ENCODE measurements around the gene PPP2CA.
"Not testable (repeated sequence)": the region's sequence is repeated elsewhere in the genome, so short reads cannot be mapped to it uniquely, and the experiment has no call there.

Gene PPP2CA

DNA sequence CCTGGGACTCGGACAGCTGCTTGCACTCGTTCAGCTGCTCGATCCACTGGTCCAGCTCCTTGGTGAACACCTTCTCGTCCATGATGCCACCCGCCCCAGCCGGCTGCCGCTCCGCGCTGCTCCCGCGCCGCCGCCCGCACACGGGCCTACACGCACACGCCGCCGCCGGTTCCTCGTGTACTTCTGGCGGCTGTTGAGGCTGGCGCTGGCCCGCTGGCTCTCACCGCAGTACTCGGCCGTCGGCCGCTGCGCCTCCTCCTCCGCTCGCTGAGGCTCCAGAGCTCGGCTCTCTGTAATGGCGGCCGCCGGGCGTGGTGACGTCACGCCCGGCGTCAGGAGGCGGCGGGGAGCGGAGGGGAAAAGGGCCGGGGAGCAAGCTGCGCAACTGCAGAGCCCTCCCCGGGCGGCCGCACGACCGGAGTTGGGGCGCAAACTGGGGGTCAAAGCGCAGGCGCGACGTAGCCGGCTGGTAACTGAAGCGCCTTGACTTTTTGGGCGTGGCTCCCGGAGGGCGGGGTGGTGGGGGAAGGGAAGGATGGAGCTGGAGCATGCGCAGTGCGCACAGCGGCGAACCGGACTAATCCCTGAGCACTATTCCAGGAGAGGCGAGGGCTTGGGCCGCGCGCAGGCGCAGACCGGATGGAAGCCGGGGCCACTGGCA lies at the start of gene PPP2CA:
PPP2CA (minus strand) TSS at position 294 of the 661 bp plus-strand sequence; CDS start at position 82, 212 bp downstream.
- DNase-seq, result peak; percentile 94

DNA sequence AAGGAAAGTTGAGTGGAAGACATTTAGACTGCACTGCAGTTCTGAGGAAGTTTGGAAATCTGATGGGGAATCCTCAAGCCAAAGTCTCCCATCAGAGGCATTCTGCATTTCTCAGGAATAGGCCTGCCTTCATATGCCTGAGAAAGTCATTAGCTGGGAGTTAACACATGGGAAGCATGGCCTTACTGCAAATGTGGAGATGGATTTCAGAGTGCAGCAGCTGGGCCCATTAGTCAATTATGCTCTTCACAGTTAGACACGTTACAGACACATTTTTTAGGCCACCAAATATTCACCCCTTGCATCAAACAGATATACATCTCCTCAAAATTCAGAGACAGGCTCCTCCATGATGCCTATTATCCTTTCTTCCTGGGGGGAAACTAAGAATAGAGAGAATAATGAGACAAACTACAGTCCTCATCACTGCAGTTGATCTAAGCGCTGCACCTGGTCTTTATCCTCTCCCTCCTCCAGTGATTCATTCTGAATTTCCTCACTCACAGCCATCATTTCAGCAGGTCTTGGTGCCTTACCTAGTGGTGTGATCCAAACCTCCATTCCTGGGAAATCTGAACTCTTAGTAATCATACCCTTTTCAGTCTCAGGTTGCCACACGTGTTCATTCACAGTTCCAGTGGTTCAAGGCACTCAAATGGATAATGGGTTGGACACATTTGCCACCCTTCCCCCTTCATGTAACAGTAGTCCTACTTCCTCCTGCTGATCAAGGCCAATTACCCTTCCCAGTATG lies 47.9 kb upstream of the PPP2CA start:
- DNase-seq, result peak; percentile 64

DNA sequence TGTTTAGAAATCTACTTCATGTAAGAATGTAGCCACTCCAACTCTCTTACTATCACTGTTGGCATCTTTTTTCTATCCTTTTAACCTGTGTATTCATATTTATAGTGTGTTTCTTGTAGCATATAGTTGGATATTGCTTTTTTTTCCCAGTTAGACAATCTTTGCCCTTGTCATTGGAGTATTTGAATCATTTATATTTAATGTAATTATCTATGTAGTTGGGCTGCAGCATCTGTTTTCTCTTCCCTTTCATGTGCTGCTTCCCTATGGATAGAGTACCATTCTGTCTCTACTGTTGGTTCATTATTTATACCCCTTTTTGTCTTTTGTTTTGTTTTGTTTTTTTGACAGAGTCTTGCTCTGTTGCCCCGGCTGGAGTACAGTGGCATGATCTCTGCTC lies 45.2 kb upstream of the PPP2CA start:
- DNase-seq, result no peak

DNA sequence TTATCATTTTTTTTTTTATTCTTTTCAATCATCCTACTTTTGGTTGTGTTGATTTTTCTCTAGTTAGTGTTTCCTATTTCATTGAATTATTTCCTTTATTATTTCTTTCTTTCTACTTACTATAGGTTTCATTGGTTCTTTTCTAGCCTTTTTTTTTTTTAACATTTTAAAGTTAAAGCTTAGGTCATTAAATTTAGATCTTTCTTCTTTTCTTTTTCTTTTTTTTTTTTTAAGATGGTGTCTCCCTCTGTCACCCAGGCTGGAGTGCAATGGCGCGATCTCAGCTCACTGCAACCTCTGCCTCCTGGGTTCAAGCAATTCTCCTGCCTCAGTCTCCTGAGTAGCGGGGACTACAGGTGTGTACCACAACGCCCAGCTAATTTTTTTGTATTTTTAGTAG lies 43.0 kb upstream of the PPP2CA start:
- no peak for DNase-seq

DNA sequence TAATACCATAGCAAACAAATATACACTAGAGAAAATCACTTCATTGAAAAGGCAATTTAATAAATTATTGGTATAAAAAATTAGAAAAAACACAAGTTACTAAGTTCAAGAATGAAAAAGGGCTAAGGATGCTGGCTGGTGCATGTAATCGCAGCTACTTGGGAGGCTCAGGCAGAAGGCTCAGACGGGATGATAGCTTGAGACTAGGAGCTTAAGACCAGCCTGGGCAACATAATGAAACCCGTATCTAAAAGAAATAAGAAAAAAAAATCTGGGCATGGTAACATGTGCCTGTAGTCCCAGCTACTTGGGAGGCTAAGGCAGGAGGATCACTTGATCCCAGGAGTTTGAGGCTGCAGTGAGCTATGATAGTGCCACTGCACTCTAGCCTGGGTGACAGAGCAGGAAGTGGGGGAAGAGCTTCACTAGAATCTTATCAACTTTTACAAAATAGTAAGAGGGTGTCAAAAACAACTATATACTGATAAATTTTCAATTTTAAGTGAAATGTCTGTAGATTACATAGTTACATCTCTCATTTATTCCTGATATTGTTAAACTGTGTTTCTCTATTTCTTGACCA lies 42.2 kb upstream of the PPP2CA start:
- DNase-seq, result no peak

DNA sequence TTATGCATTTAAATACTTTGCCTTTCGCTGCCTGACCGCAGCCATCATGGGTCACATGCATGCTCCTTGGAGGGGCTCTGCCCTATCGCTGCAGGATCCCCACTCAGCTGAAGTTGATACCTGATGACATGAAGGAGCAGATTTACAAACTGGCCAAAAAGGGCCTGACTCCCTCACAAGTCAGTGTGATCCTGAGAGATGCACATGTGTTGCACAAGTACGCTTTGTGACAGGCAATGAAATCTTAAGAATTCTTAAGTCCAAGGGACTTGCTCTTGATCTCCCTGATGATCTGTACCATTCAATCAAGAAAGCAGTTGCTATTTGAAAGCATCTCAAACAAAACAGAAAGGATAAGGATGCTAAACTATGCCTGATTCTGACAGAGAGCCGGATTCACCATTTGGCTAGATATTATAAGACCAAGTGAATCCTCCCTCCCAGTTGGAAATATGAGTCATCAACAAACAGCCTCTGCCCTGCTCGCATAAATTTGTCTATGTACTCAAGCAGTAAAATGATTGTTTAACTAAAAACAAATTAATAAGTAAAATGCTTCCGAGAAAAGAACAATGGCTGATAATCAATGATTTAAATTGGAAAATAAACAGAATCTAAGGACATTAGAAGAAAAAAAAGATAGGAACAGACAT lies 41.6 kb upstream of the PPP2CA start:
- no peak for DNase-seq

DNA sequence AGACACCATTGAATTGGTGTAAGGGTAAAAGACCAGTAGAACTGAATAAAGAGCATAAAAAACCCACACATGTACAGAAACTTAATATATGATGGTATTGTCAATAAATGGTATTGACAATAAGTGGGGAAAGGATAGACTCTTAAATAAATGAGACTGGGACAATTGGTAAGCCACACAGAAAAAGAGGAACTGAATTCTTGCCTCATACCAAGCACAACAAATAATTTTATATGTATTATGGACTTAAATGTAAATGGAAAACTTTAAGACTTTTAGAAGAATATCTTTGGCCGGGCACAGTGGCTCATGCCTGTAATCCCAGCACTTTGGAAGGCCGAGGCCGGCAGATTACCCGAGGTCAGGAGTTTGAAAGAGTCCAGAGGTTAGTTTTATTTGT lies 37.9 kb upstream of the PPP2CA start:
- DNase-seq, result no peak

DNA sequence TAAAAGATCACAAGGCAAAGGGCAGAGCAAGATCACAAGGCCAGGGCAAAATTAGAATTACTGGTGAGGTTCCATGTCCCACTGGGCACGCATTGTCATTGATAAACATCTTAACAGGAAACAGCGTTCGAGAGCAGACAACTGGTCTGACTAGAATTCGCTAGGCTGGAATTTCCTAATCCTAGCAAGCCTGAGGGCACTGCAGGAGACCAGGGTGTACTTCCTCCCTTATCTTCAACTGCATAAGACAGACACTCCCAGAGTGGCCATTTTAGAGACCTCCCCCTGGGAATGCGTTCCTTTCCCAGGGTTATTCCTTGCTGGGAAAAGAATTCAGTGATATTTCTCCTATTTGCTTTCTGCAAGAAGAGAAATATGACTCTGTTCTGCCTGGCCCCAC lies 36.8 kb upstream of the PPP2CA start:
- not testable (repeated sequence) for DNase-seq

DNA sequence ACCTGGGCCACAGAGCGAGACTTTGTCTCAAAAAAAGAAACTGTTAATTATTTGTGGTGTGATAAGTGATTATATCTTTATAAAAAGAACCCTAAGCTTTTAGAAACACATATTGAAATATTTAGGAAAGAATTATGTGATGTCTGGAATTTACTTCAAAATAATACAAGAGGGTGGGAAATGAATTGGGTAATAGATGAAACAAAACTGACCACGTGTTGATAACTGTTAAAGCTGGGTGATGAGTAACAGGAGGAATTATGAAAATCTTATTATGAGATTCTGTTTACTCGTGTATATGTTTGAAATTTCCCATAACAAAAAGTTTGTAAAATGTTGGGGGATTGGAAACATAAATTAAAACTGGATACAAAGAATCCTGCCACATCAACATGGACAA lies 33.0 kb upstream of the PPP2CA start:
- no peak for DNase-seq

DNA sequence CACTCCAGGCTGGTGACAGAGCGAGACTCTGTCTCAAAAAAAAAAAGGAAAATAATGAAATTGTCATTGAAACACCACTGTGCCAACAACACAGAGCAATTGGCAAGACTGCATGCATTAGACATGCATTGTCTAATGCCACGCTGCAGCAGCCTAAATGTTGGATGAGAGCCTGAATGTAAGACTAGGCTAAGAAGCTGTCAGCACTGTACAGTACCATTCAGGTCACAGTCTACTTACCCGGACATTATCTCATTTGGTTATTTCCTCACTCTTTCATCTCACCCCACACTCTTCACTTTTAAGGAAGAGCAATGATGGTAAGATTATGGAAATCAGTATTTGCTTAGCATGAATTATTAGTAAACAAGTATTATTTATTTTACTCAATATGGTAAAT lies 31.3 kb upstream of the PPP2CA start:
- no peak for DNase-seq

DNA sequence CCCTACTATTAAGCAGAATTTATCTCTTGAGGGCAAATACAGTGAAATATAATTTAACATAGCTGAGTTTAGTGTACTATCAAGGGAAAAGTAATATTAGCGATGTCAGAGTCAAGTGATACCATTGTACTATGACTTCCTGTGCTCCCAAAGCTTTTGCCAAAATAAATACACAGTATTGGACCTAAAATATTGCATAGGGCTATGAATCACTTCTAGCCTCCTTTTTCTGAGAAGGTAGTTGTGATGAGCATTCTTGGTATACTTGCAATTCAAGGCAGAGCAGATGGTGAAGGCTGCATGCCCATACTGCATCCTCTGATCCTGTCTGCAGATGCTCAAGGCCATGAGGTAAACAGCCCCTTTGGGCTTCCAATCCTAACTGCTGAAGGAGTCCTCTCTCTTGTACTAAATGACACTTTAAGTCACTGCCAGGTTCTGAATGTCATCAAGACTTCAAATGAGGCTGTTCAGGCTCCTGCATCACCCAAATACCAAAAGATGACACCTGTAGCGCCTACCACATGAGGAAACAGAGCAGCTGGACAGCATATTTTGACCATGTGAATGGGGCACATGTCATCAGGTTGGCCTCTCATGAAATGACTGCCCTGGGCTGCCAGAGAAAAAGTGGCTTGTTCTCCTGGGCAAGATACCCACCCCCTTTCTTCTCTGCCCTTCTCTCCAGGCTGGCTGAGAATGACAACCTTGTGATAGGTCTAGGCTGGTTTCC lies 29.7 kb upstream of the PPP2CA start:
- DNase-seq, result no peak

DNA sequence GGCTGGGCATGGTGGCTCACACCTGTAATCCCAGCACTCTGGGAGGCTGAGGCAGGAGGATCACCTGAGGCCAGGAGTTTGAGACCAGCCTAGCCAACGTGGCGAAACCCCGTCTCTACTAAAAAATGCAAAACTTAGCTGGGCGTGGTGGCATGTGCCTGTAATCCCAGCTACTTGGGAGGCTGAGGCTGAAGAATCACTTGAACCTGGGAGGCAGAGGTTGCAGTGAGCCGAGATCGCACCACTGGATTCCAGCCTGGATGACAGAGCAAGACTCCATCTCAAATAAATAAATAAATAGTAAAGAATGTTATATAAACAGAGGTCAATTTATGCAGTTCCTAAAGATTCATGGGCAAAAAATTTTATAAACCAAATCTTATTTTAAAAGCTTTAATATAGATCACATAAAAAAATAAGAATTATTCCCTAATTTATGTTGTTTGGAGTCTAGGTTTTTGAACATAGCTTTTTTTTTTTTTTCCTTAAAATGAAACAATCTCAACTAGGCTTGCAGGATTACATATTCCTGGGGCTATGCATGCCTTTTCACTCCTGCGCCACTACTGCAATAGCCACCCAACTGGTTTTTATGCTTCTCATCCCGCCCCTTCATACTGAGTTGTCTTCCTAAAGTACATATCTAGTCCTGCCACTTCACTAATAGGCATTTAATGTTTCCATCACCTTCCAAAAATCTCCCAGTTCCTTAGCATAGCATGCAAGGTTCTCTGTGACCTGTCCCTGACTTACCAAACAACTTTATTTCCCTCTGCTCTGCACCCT lies 27.7 kb upstream of the PPP2CA start:
- DNase-seq, result not testable (repeated sequence)

DNA sequence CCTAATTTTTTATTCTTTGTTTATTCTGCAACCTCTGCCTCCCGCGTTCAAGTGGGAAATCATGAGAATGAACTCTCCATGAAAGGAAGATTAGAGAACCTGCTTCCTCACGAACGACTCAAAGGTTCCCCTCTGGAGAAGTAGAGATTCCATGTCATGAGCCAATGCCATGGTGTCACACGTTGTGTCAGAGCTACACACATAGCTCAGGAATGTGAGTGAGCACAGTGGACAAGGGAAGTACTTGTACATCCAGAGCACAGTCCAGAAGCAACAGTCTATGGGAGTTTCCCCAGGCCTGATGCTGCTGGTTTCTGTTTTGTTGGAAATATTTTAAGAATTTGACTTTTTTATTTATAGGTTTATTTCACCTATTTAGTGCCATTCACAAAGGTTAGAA lies 26.8 kb upstream of the PPP2CA start:
- no peak for DNase-seq

DNA sequence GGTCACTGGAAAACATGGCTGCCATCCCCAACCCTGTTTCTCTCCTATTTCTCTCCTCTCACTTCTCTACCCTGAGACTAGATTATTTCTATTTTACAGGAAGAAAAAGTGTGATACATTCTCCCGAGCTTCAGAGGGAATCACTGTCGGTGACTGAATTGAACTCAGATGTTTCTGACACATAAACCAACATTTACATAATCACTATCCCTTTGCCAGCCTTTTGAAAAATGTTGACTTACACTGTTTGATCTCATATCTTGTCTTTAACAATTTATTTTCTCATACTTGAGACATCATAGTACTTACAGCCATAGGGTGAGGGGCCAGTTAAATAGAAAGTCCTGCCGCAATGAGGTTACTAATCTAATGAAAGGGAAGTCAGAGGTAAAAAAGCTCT lies 25.1 kb upstream of the PPP2CA start:
- no peak for DNase-seq

DNA sequence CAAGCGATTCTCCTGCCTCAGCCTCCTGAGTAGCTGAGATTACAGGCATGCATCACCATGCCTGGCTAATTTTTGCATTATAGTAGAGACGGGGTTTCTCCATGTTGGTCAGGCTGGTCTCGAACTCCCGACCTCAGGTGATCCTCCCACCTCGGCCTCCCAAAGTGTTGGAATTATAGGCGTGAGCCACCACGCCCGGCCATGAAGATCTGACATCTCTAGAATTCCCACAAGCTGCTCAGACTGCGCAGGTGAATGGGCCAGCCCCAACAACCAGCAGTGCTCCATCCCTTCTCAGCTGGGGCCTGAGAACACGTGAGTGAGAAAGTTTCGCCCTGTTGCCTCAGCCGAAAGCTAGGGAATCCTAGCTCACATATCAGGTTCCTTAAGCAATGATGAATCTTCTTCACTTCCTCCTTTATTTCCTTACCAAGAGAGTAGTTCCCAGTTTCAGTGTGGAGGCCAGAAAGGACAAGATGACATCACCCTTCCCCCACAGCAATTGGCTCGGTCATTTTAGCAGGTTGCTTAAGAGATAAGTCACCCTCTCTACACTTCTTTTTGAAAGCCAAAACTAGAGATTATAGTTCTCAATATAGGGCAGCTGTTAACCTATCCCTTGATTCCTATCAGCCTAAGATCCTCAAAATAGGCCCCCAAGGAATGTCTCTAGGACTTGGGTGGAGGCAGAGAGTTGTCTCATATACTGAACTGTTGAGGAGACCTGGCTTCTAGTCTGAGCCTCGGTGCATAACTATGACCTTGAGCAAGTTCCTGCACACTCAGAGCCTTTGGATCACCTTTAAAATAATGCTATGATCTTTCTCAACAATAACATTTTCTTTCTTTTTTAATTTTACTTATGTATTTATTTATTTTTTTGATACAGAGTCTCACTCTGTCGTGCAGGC lies 23.9 kb upstream of the PPP2CA start:
- no peak for DNase-seq

DNA sequence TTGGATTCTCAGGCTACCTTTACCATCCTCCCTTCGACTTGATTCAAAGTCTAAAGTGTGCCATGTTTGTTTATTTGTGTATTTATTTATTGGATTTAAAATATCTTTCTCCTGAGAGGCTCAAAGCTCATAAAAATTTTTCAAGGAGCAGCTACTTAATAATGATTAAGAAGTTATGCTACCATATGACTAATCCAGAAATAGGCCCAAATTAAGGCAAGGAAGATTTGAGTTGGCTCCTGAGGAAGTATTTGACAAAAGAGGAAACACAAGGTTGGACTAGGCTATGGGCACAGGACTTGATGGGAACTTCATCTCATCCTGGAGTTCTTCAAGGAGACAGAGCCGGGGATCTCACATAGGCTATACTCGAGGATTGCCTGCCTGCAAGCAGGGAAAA lies 22.4 kb upstream of the PPP2CA start:
- DNase-seq, result no peak

DNA sequence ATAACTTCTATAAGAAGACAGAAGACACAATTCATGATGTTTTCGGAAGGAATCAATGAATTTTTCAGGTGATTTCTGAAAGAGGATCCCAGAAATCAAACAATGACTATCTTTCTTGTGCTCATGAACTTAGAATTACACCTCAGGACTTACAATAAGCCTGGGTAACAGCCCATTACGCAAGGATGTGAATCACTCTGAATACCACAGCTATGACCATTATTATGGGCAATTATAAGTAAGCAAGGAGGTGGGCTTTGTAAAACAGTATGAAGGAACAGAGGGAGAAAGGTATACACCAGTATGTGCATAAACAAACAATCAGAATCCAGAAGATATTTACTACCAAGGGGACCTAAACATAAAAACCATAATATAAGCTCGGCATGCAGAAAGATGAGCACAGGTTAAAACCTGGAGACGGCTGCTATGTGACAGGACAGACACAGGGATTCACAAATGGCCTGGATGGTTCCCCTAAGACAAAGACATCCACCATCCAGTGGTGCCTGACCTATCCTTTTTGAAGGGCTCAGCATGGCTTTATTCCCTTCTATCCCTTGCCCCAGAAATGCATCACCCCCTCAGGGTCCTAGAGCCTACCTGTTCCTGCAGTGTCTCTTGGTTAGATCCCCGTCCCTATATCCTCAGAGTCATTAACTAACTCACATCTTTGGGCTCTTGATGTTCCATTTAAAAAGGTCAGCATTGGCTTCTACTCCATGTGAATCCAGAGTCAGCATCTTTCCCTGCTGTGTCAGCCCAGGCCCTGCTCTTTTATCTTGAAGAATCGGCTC lies 21.8 kb upstream of the PPP2CA start:
- no peak for DNase-seq

DNA sequence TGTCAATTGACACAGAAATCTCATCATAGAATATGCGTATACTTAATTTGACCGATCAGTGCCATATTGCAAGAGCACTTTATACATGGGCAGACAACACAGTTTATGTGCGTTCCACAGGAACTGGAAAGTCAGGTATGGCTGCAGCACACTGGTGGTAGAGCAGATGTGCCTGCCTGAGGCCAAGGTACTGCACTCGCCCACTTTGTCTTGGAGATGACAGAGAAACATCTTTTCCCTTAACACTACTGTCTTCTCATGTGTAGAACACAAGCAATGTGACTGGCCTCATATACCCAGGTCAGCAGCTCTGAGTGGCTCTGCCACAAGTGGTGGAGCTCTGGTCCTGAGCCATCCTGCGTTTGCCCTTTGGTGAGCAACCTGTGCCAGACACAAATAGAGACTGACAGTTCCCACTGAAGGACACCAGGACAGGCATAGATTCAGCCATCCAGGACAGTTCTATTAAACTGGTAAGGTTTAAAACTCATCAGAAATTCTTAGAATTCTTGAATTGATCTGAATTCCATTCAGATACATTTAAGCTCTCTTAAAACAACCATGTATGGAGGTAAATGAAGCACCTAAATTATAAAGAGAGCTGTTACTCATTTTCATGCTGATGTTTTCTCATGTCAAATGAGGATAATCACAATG lies 21.0 kb upstream of the PPP2CA start:
- no peak for DNase-seq

DNA sequence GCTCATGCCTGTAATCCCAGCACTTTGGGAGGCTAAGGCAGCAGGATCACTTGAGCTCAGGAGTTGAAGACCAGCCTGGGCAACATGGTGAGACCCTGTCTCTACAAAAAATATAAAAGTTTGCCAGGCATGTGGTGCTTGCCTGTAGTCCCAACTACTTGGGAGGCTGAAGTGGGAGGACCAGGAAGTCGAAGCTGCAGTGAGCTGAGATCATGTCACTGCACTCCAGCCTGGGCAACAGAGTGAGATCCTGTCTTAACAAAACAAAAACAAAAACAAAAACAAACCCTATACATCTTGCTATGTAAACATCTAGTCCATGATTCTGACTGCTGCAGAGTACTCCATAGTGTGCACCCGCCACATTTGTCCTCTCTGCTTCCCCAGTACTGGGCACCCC lies 19.8 kb upstream of the PPP2CA start:
- DNase-seq, result no peak

Data from DMS 273 treated with DMSO at 0.1 percent for 48 hours (cell line).